HG02884 (cell line): ENCODE measurements around the gene SLAMF9.
"Not testable (repeated sequence)": the region's sequence is repeated elsewhere in the genome, so short reads cannot be mapped to it uniquely, and the experiment has no call there.

Source experiments
- ATAC-seq: cut with Tn5 transposase; IDR thresholded peaks from one replicate; pipeline ENCODE4 v1.9.1; 2021; ENCODE audit warnings: mild to moderate bottlenecking, moderate library complexity; ENCODE audit not compliant: unreplicated experiment

The SLAMF9 gene

GRCh38 chr1:159921700-159922504 is 32.1 kb downstream of the SLAMF9 start:
- ATAC-seq = no peak

DNA sequence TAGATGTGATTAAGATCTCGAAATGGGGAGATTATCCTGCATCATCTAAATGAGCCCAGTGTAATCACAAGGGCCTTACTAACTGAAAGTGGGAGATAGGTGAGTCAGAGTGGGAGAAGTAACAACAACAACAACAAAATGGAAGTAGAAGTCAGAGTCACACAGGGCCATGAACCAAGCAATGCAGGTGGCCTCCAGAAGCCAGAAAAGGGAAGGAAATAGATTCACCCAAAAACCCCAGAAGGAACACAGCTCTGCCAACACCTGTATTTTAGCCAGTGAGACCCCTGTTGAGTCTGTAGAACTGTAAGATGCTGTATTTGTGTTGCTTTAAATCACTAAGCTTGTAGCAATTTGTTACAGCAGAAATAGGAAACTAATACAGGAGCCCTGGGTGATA is 32.8 kb downstream of the SLAMF9 start:
- ATAC-seq = peak; percentile 30

GRCh38 chr1:159920651-159921050 is 33.4 kb downstream of the SLAMF9 start:
- ATAC-seq = no peak

DNA sequence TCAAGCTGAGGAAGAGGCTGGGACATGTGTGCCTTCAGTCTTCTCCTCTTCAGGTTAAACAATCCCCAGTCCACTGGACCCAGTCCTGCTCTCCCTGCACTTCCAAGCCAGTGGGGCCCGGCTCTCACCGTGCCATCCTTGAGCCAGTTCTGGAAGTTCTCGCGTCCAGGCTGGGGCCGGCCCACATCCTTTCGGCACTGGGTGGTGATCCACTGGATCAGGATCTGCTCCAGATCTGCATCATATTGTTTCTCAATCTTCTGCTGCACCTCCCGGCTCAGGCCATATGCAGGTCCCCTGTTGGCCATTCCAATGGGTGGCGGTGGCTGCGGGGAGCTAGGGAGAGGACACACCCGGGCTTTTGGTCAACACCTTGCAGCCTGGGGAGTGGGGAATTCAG is 33.8 kb downstream of the SLAMF9 start:
- no peak for ATAC-seq

- ATAC-seq = no peak
Measured at GRCh38 chr1:159919236-159919865, 34.7 kb downstream of the SLAMF9 start.

- ATAC-seq = no peak
Measured at GRCh38 chr1:159918352-159919200, 35.5 kb downstream of the SLAMF9 start.

GRCh38 chr1:159917533-159918351 is 36.3 kb downstream of the SLAMF9 start:
- no peak for ATAC-seq

- no peak for ATAC-seq
Measured at GRCh38 chr1:159916242-159917051, 37.6 kb downstream of the SLAMF9 start.

GRCh38 chr1:159915571-159916241 is 38.3 kb downstream of the SLAMF9 start:
- ATAC-seq = no peak

DNA sequence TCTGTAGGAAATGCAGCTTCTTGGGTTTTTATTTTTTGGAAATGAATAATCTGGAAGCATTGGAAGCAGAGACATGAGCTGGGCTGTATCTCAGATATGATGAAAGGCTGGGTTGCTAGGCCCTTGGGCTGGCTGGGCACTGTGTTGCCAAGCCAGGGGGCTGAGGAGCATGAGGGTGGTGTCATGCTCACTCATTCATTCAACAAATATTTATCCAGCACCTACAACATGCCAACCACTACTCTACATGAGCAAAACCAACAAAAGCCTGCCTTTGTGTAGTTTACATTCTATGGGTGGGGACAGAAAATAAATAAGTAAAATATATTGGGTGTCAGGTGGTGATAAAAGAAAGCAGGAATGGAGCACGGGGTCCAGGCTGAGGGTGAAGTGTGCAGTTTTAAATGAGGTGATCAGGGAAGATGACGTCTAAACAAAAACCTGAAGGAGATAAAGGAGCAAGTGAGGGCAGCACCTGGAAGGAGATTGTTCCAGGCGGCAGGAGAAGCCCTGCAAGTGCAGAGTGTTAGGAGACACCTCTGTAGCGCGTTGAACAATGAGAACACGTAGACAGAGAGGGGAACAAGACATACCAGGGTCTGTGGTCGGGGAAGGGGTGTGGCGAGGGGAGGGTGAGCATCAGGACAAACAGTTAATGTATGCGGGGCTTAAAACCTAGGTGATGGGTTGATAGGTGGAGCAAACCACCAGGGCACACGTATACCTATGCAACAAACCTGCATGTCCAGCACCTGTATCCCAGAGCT is 39.6 kb downstream of the SLAMF9 start:
- no peak for ATAC-seq

GRCh38 chr1:159913451-159914192 is 40.4 kb downstream of the SLAMF9 start:
- no peak for ATAC-seq

DNA sequence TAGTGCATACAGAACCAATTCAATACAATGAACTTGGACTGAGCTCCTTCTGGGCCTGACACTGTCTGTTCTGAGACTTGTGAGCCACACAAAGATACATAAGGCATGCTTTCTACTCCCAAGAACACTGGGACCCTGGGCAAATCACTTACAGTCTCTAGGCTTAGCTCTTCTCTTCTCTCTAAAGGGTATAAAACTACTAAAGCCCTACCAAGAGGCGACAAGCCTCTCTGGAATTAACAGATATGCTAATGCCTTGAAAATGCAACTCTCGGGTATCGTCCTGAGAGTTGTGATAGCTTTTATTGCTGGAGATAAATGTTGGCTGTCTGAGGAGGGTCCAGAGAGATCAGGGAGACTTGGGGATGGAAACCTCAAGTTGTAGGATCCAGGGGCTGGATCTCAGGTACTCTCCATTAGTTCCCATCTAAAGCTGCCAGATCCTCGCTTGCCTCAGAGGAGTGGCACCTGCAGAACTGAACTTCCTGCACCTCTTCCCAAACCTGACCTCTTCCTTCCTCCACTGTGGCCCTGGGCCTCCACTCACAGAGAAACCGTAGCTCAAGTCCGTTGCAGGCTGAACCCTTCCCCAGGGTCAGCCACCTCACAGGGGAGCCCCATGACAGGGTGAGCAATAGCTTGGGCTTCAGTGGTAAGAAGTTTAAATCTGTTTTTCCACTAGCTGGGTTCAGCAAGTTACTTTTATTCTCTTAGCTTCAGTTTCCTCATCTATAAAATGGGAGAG is 42.5 kb downstream of the SLAMF9 start:
- ATAC-seq = no peak

- no peak for ATAC-seq
Measured at GRCh38 chr1:159908031-159908940, 45.8 kb downstream of the SLAMF9 start.

DNA sequence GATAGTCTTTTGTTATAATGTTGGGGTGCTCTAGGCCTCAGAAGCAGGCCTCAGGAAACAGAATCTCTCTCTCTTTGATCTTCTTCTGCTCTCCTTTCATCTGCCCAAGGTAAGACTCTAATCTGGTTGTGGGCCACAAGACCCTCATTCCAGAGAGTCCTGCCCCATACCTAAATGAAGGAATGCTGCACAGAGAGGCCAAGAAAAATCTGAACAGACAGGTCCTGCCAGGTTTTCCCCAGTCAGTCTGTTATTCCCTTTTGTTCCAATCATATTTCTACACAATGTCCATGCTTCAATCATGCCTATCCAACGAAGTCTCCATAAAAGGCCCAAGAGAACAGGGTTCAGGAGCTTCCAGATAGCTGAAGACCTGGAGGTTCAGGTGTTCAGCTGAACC is 47.1 kb downstream of the SLAMF9 start:
- no peak for ATAC-seq

DNA sequence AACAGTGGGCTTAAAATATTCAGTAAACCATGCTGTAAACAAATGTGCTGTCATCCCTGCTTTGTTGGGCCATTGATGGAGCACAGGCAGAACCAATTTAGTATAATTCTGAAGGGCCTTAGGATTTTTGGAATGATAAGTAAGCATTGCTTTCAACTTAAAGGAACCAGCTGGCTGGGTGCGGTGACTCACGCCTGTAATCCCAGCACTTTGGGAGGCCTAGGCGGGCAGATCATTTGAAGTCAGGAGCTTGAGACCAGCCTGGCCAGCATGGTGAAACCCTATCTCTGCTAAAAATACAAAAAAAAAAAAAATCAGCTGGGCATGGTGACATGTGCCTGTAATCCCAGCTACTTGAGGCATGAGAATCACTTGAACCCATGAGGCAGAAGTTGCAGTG is 50.0 kb downstream of the SLAMF9 start:
- ATAC-seq = not testable (repeated sequence)

- no peak for ATAC-seq
Measured at GRCh38 chr1:159902541-159902940, 51.5 kb downstream of the SLAMF9 start.
